A549 (cell line): ENCODE measurements around the gene IFNA4. TPM values are rescaled to one million over a fixed set of nuclear protein-coding genes. Genes with fewer than 3 reads are reported as not detected.

Experiments
- ATAC-seq, 2 experiments: fragments of 200-7000 bp in 1 of 2; fragments of >200 bp in 1 of 2; cut with Nextera tagmentation in 1 of 2; cut with Tn5 transposase in 1 of 2; 3 replicates each; pipeline versions ENCODE4 v1.8.0 to v1.9.1; 2018 to 2020; ENCODE audit warnings: mild to moderate bottlenecking in 1 of 2, moderate library complexity in 1 of 2
- CTCF ChIA-PET: fragments of 300-600 bp; sonication (Branson Sonifier 250); formaldehyde crosslinking; extraction: SDS; loops from one replicate; lab custom pipeline; 2021; ENCODE audit warnings: antibody characterized with exemption, inconsistent platforms; lab: Yijun Ruan, JAX
- POLR2A ChIA-PET: fragments of 350-600 bp; formaldehyde crosslinking; extraction: SDS; loops from one replicate; lab custom pipeline; 2021; ENCODE audit warnings: antibody characterized with exemption, inconsistent platforms; lab: Yijun Ruan, JAX
- DNase-seq, 2 experiments: peaks; one replicate each; pipeline versions ENCODE4 v3.0.0 to v3.0.0-alpha.2; 2011 to 2016; ENCODE audit warnings: low read depth in 1 of 2, low spot score in 1 of 2
- FAIRE-seq: peaks from 2 replicates; lab custom pipeline; 2011; peaks lifted over from hg19 to GRCh38; lab: Jason Lieb, UNC
- H3K27ac ChIP-seq, 2 experiments: fragments of >200 bp; sonication (Bioruptor Twin); formaldehyde crosslinking; 3 replicates each; pipeline ENCODE4 v1.5.1; 2016 to 2017
- H3K4me1 ChIP-seq: fragments of >200 bp; sonication (Bioruptor Twin); formaldehyde crosslinking; 3 replicates; pipeline ENCODE4 v1.6.1; 2016
- H3K4me2 ChIP-seq: fragments of >200 bp; sonication (Bioruptor Twin); formaldehyde crosslinking; 3 replicates; pipeline ENCODE4 v1.6.1; 2016
- H3K4me3 ChIP-seq: fragments of >200 bp; sonication (Bioruptor Twin); formaldehyde crosslinking; 3 replicates; pipeline ENCODE4 v1.5.1; 2016
- H3K9me3 ChIP-seq: fragments of >200 bp; sonication (Bioruptor Twin); formaldehyde crosslinking; 3 replicates; pipeline ENCODE4 v1.6.1; 2016
- CHD4 ChIP-seq: fragments of 200-600 bp; sonication (generic); IDR thresholded peaks from 2 replicates; pipeline ENCODE4 v1.6.1; 2016; ENCODE audit warnings: antibody characterized with exemption, mild to moderate bottlenecking, borderline replicate concordance
- CTCF ChIP-seq: fragments of >200 bp; sonication (Bioruptor Twin); formaldehyde crosslinking; IDR thresholded peaks from 3 replicates; pipeline ENCODE4 v1.5.1; 2016
- E2F6 ChIP-seq: IDR thresholded peaks from 2 replicates; pipeline ENCODE4 v1.6.1; 2012; ENCODE audit warnings: low read depth, borderline replicate concordance
- EP300 ChIP-seq, 2 experiments: fragments of >200 bp; sonication (Bioruptor Twin); formaldehyde crosslinking; IDR thresholded peaks; 2 replicates in 1 of 2; 3 replicates in 1 of 2; pipeline ENCODE4 v1.6.1; 2016 to 2017
- ESRRA ChIP-seq: fragments of 150-350 bp; IDR thresholded peaks from 2 replicates; pipeline ENCODE4 v1.6.1; 2014; ENCODE audit warnings: mild to moderate bottlenecking, low read length, borderline replicate concordance
- FOXS1 ChIP-seq: fragments of 250-450 bp; sonication (Bioruptor Pico); IDR thresholded peaks from 2 replicates; pipeline ENCODE4 v1.5.0; 2020; ENCODE audit warnings: mild to moderate bottlenecking, moderate library complexity
- HMGXB4 ChIP-seq: fragments of 250-450 bp; sonication (Bioruptor Pico); IDR thresholded peaks from 2 replicates; pipeline ENCODE4 v1.5.0; 2021; ENCODE audit warnings: mild to moderate bottlenecking, moderate library complexity, borderline replicate concordance
- HOXB13 ChIP-seq: fragments of 250-450 bp; sonication (Bioruptor Pico); IDR thresholded peaks from 2 replicates; pipeline ENCODE4 v1.5.0; 2020; ENCODE audit warnings: low read depth, mild to moderate bottlenecking, moderate library complexity
- MAX ChIP-seq: IDR thresholded peaks from 2 replicates; pipeline ENCODE4 v1.6.1; 2012
- MAZ ChIP-seq: fragments of 150-350 bp; IDR thresholded peaks from 2 replicates; pipeline ENCODE4 v1.6.1; 2014; ENCODE audit warnings: antibody characterized with exemption, low read depth, low read length, borderline replicate concordance
- NFE2L2 ChIP-seq: fragments of 150-350 bp; conservative IDR thresholded peaks from 2 replicates; pipeline ENCODE4 v1.6.1; 2014; ENCODE audit warnings: low read length
- NR3C1 ChIP-seq: fragments of >200 bp; sonication (Bioruptor Twin); formaldehyde crosslinking; IDR thresholded peaks from 3 replicates; pipeline ENCODE4 v1.6.1; 2017
- RARB ChIP-seq: fragments of 250-450 bp; sonication (Bioruptor Pico); IDR thresholded peaks from 2 replicates; pipeline ENCODE4 v1.8.0; 2021; ENCODE audit warnings: mild to moderate bottlenecking, moderate library complexity
- RNF2 ChIP-seq: fragments of 200-600 bp; sonication (generic); IDR thresholded peaks from 2 replicates; pipeline ENCODE4 v1.6.1; 2016; ENCODE audit warnings: low read depth, mild to moderate bottlenecking, antibody characterized with exemption, moderate library complexity, borderline replicate concordance
- SREBF2 ChIP-seq: fragments of 450-650 bp; IDR thresholded peaks from 2 replicates; pipeline ENCODE4 v1.6.1; 2014; ENCODE audit warnings: mild to moderate bottlenecking, moderate library complexity
- USF2 ChIP-seq: fragments of 450-650 bp; IDR thresholded peaks from 2 replicates; pipeline ENCODE4 v1.6.1; 2014; ENCODE audit warnings: antibody characterized with exemption
- ZC3H11A ChIP-seq: fragments of 450-650 bp; IDR thresholded peaks from 2 replicates; pipeline ENCODE4 v1.6.1; 2014; ENCODE audit warnings: antibody characterized with exemption, mild to moderate bottlenecking
- ZSCAN20 ChIP-seq: fragments of 250-450 bp; sonication (Bioruptor Pico); IDR thresholded peaks from 2 replicates; pipeline ENCODE4 v1.8.0; 2022; ENCODE audit warnings: mild to moderate bottlenecking, moderate library complexity
- WGBS: methylation state at CpG from one replicate; pipeline ENCODE4 v1.1.6; 2017; ENCODE audit errors: missing lambda C conversion rate; 5-methylcytosine and 5-hydroxymethylcytosine counted together
- polyA plus RNA-seq, 4 experiments: library from polyadenylated mRNA; depleted of rRNA in 3 of 4; stranded (reverse); fragments of >200 nt; fragmentation: RNase III in 1 of 4; extraction: RNeasy Plus Mini Kit Qiagen cat#74134 plus additional on column Dnase treatment in 1 of 4; gene quantifications; 2 replicates in 3 of 4; 3 replicates in 1 of 4; pipeline ENCODE4 v1.2.3, GENCODE V29; 2011 to 2017

The IFNA4 gene
- polyA plus RNA-seq, 2 of the 4 experiments (the other 2 are of a cell fraction), result not detected

GRCh38 chr9:21165516-21165915, 21.9 kb downstream of the IFNA4 start:
- FAIRE-seq (no peak), ATAC-seq (no peak), DNase-seq (no peak)
- Histone ChIP-seq H3K4me1 (no peaks in the 10 kb centered on the region), H3K4me3 (no peak overlapping the region), H3K9me3 (no peaks in the 10 kb centered on the region), H3K27ac (no peak overlapping the region), H3K4me2 (no peak overlapping the region)
- ChIA-PET POLR2A (no interaction called here), CTCF (no interaction called here)
- TF ChIP-seq CTCF (no peak), USF2 (no peak), MAX (no peak), RARB (no peak), HOXB13 (CRISPR knock-in tag) (no peak), SREBF2 (no peak)
- 17% methylated on average over 1 of the region's 1 CpG for WGBS

- CTCF ChIA-PET, result no interaction called here
- 0% methylated on average over 1 of the region's 1 CpG for WGBS
- no peak overlapping the region for H3K4me2 ChIP-seq
Observed at GRCh38 chr9:21160178-21160577, 27.2 kb downstream of the IFNA4 start.

GRCh38 chr9:21155501-21155900, 31.9 kb downstream of the IFNA4 start:
- Histone ChIP-seq H3K9me3 (no peaks in the 10 kb centered on the region), H3K4me1 (no peaks in the 10 kb centered on the region), H3K4me3 (no peak overlapping the region), H3K4me2 (no peak overlapping the region), H3K27ac (no peak overlapping the region)
- FAIRE-seq (no peak), DNase-seq (no peak), ATAC-seq (no peak)
- TF ChIP-seq NFE2L2 (no peak), CHD4 (no peak), HMGXB4 (CRISPR knock-in tag) (no peak), ZC3H11A (no peak)
- ChIA-PET CTCF (no interaction called here), POLR2A (no interaction called here)
- WGBS, result 37% methylated on average over 2 of the region's 2 CpGs

More at GRCh38 chr9:21160178-21160577, 27.2 kb downstream of the IFNA4 start:
- H3K4me1 ChIP-seq, result no peaks in the 10 kb centered on the region
- no peaks in the 10 kb centered on the region for H3K9me3 ChIP-seq
- H3K27ac ChIP-seq, result no peak overlapping the region
- no peak for TF ChIP-seq ZSCAN20 (CRISPR knock-in tag)
- TF ChIP-seq ESRRA, result no peak
- no peak for TF ChIP-seq MAX
- no peak for TF ChIP-seq NR3C1
- no peak for TF ChIP-seq EP300 (IDR thresholded peaks at IDR 0.05)
- no peak for TF ChIP-seq MAZ
- TF ChIP-seq E2F6, result no peak
- TF ChIP-seq RNF2, result no peak
- TF ChIP-seq FOXS1 (CRISPR knock-in tag), result no peak
- TF ChIP-seq, all 56 proteins: peak for 0
- FAIRE-seq (no peak), ATAC-seq (no peak), DNase-seq (no peak)
- POLR2A ChIA-PET, result no interaction called here
- H3K4me3 ChIP-seq, result no peak overlapping the region
